Esophagus (tissue), 2 donors: ENCODE data around the gene SH3PXD2B. TPM values are rescaled to one million over a fixed set of nuclear protein-coding genes. Genes with fewer than 3 reads are reported as not detected.

Experiments used
- H3K27ac ChIP-seq, 2 donors: one replicate each; pipeline ENCODE4 v1.5.1; 2013; ENCODE audit warnings: low read depth in 2 of 2, mild to moderate bottlenecking in 2 of 2, inconsistent platforms in 1 of 2, low read length in 1 of 2, moderate library complexity in 1 of 2
- H3K27me3 ChIP-seq, 2 donors: one replicate each; pipeline ENCODE4 v1.6.1; 2013; ENCODE audit warnings: low read length in 2 of 2, control low read depth in 1 of 2, mild to moderate bottlenecking in 1 of 2; ENCODE audit not compliant: insufficient read depth in 2 of 2, control insufficient read depth in 1 of 2
- H3K36me3 ChIP-seq, 2 donors: one replicate each; pipeline ENCODE4 v1.6.1; 2013; ENCODE audit warnings: low read length in 1 of 2; ENCODE audit not compliant: control insufficient read depth in 2 of 2, insufficient read depth in 2 of 2
- H3K4me1 ChIP-seq, 2 donors: one replicate each; pipeline ENCODE4 v1.6.1; 2013; ENCODE audit warnings: low read length in 1 of 2; ENCODE audit not compliant: control insufficient read depth in 2 of 2, insufficient read depth in 2 of 2
- H3K4me3 ChIP-seq, 2 donors: one replicate each; pipeline ENCODE4 v1.5.1; 2013; ENCODE audit warnings: low read length in 2 of 2, mild to moderate bottlenecking in 2 of 2, low read depth in 1 of 2, moderate library complexity in 1 of 2
- H3K9me3 ChIP-seq, 2 donors: one replicate each; pipeline ENCODE4 v1.6.1; 2013; ENCODE audit warnings: mild to moderate bottlenecking in 2 of 2, low read depth in 1 of 2, low read length in 1 of 2, moderate library complexity in 1 of 2; ENCODE audit not compliant: control insufficient read depth in 2 of 2, insufficient read depth in 1 of 2
- WGBS, 2 donors: extraction: QIAGEN DNeasy Blood & Tissue Kit; methylation state at CpG; one replicate each; pipeline ENCODE4 v1.1.7; 2013; 5-methylcytosine and 5-hydroxymethylcytosine counted together
- polyA plus RNA-seq, 2 donors: library from polyadenylated mRNA; stranded (reverse); fragments of 200-250 nt; gene quantifications; one replicate each; pipeline ENCODE4 v1.2.3, GENCODE V29; 2013
- donor health status: healthy with polysubstance abuse.
- donor health status: Bipolar disorder and iron deficiency.

Gene SH3PXD2B
- 1 to 10 TPM; 3.0 to 4.5 TPM for polyA plus RNA-seq

GRCh38 chr5:172454358-172455086 lies at the start of gene SH3PXD2B:
TSS of gene SH3PXD2B (minus strand) at chr5:172454525. CDS start at chr5:172454352, 173 bp downstream.
- Histone ChIP-seq H3K4me1 (peaks cover 2 to 8% of the 10 kb centered on the region in 2 donors), H3K27ac (peak within 1 kb of the TSS; percentile 79 to 94)
- 2 to 7% methylated on average over 32 to 89 of the region's 89 CpGs for WGBS, 2 donors

GRCh38 chr5:172502969-172503368 lies 48.6 kb upstream of the SH3PXD2B start:
- Histone ChIP-seq H3K36me3 (no peaks in the 10 kb centered on the region), H3K9me3 (no peaks in the 10 kb centered on the region), H3K27ac (no peak overlapping the region), H3K27me3 (no peaks in the 10 kb centered on the region), H3K4me3 (no peak overlapping the region), H3K4me1 (peaks cover 2 to 8% of the 10 kb centered on the region in 2 donors)
- WGBS, 2 donors, result 92 to 97% methylated on average over 4 of the region's 4 CpGs

More at GRCh38 chr5:172454358-172455086, at the start of gene SH3PXD2B:
- Histone ChIP-seq H3K36me3 (no peaks in the 10 kb centered on the region), H3K9me3 (no peaks in the 10 kb centered on the region), H3K4me3 (peak within 1 kb of the TSS; percentile 77 to 87), H3K27me3 (no peaks in the 10 kb centered on the region)

GRCh38 chr5:172502410-172502809 lies 48.1 kb upstream of the SH3PXD2B start:
- no peaks in the 10 kb centered on the region for H3K9me3 ChIP-seq
- H3K27me3 ChIP-seq, result no peaks in the 10 kb centered on the region
- H3K36me3 ChIP-seq, result no peaks in the 10 kb centered on the region
- H3K4me1 ChIP-seq, result peaks cover 2 to 8% of the 10 kb centered on the region in 2 donors
- no peak overlapping the region for H3K27ac ChIP-seq
- H3K4me3 ChIP-seq, result no peak overlapping the region
- WGBS, 2 donors, result 61 to 72% methylated on average over 8 of the region's 8 CpGs

- no peak overlapping the region for H3K27ac ChIP-seq
- no peaks in the 10 kb centered on the region for H3K36me3 ChIP-seq
- 90 to 92% methylated on average over 7 of the region's 7 CpGs for WGBS, 2 donors
- no peak overlapping the region for H3K4me3 ChIP-seq
- peaks cover 2 to 8% of the 10 kb centered on the region in 2 donors for H3K4me1 ChIP-seq
- H3K27me3 ChIP-seq, result no peaks in the 10 kb centered on the region
- H3K9me3 ChIP-seq, result no peaks in the 10 kb centered on the region
Observed at GRCh38 chr5:172501708-172502320, 47.5 kb upstream of the SH3PXD2B start.

- 86 to 88% methylated on average over 2 of the region's 2 CpGs for WGBS, 2 donors
- Histone ChIP-seq H3K4me1 (peaks cover 2 to 6% of the 10 kb centered on the region in 2 donors), H3K27me3 (no peaks in the 10 kb centered on the region), H3K36me3 (no peaks in the 10 kb centered on the region), H3K9me3 (no peaks in the 10 kb centered on the region), H3K27ac (no peak overlapping the region), H3K4me3 (no peak overlapping the region)
Observed at GRCh38 chr5:172499287-172499686, 45.0 kb upstream of the SH3PXD2B start.

- H3K27me3 ChIP-seq, result no peaks in the 10 kb centered on the region
- WGBS, 2 donors, result 96% methylated on average over 12 of the region's 12 CpGs
- no peak overlapping the region for H3K4me3 ChIP-seq
- no peaks in the 10 kb centered on the region for H3K36me3 ChIP-seq
- peaks cover 0 to 2% of the 10 kb centered on the region in 2 donors for H3K4me1 ChIP-seq
- no peak overlapping the region for H3K27ac ChIP-seq
- no peaks in the 10 kb centered on the region for H3K9me3 ChIP-seq
Observed at GRCh38 chr5:172498431-172499129, 44.3 kb upstream of the SH3PXD2B start.

GRCh38 chr5:172497591-172498255 lies 43.4 kb upstream of the SH3PXD2B start:
- H3K36me3 ChIP-seq, result no peaks in the 10 kb centered on the region
- no peaks in the 10 kb centered on the region for H3K9me3 ChIP-seq
- H3K27me3 ChIP-seq, result no peaks in the 10 kb centered on the region
- H3K4me3 ChIP-seq, result no peak overlapping the region
- peaks cover 0 to 2% of the 10 kb centered on the region in 2 donors for H3K4me1 ChIP-seq
- no peak overlapping the region for H3K27ac ChIP-seq
- WGBS, 2 donors, result 90% methylated on average over 14 of the region's 14 CpGs

- Histone ChIP-seq H3K9me3 (no peaks in the 10 kb centered on the region), H3K27ac (peak overlapping the region; percentile 35 to 47), H3K27me3 (no peaks in the 10 kb centered on the region), H3K36me3 (no peaks in the 10 kb centered on the region), H3K4me1 (no peaks in the 10 kb centered on the region), H3K4me3 (no peak overlapping the region)
- WGBS, 2 donors, result 45 to 57% methylated on average over 12 of the region's 12 CpGs
Observed at GRCh38 chr5:172496671-172497371, 42.5 kb upstream of the SH3PXD2B start.
